Measurements from ENCODE around the gene DNAJC5. TPM values are rescaled to one million over a fixed set of nuclear protein-coding genes. Genes with fewer than 3 reads are reported as not detected.

DNAJC5 gene
- total and polyA plus RNA-seq, 2 of the 8 experiments (the other 6 are each of a cell fraction or from before 2014, with no cell fraction given), result 19.2 to 31.2 TPM

GRCh38 chr20:63859166-63859699 is 35.7 kb upstream of the DNAJC5 start:
- Histone ChIP-seq H3K4me1 (replicated peaks in 1 of 4; ENCODE audit: control insufficient read depth in 3 of 4, insufficient read depth in 4 of 4, low read length in 3 of 4) (peaks cover 7 to 45% (median 41%) of the 10 kb centered on the region in 4 experiments), H3K56ac (replicated peaks; ENCODE audit: insufficient read length, low read depth, low read length) (no peak overlapping the region), H2BK15ac (ENCODE audit: low read length) (peak overlapping the region; percentile 92; the same call in 1 of the 2 replicates), H2BK12ac (ENCODE audit: low read depth, low read length) (peak overlapping the region; percentile 84; the same call in 1 of the 2 replicates), H3K36me3 (ENCODE audit: control insufficient read depth in 2 of 4, insufficient read depth in 4 of 4, low read length in 3 of 4) (peaks cover 0 to 17% (median 0%) of the 10 kb centered on the region in 4 experiments; a peak in 1 of 8 replicates), H3K79me2 (ENCODE audit: control insufficient read depth in 1 of 2, insufficient read depth in 2 of 2, low read length in 2 of 2) (peaks cover 0 to 6% of the 10 kb centered on the region in 2 experiments; a peak in 1 of 4 replicates), H3K18ac (ENCODE audit: extremely low read depth, low read length) (peak overlapping the region; percentile 3; the same call in 1 of the 2 replicates), H3K4me3 (ENCODE audit: extremely low read depth in 1 of 4, insufficient read depth in 2 of 4, low read depth in 3 of 4, low read length in 4 of 4) (no peak overlapping the region), H3K4ac (replicated peaks; ENCODE audit: insufficient read length, low read depth, low read length) (peak overlapping the region; percentile 57), H3K9me3 (ENCODE audit: insufficient read depth in 2 of 2, low read depth in 1 of 2, low read length in 1 of 2) (no peaks in the 10 kb centered on the region), H4K20me1 (replicated peaks in 1 of 2; ENCODE audit: control insufficient read depth in 1 of 2, insufficient read depth in 2 of 2, low read length in 2 of 2) (peaks cover 0 to 4% of the 10 kb centered on the region in 2 experiments), H3K27ac (ENCODE audit: low read depth, low read length) (no peak overlapping the region; the same call in 1 of the 2 replicates), H2BK20ac (ENCODE audit: low read length) (0 out of 2 replicates have a peak overlapping the region, but pooled peaks have one; percentile 82), H2BK120ac (replicated peaks; ENCODE audit: low read depth, low read length) (no peak overlapping the region), H3K23me2 (ENCODE audit: low read depth, low read length) (peaks cover 8% of the 10 kb centered on the region; the same call in 1 of the 2 replicates), H3K14ac (ENCODE audit: insufficient read length) (no peak overlapping the region), H4K8ac (ENCODE audit: extremely low read depth, insufficient read depth, low read length) (no peak overlapping the region), H2AFZ (ENCODE audit: low read length) (no peak overlapping the region), H3K4me2 (ENCODE audit: insufficient read depth in 1 of 2, low read depth in 2 of 2, low read length in 2 of 2) (peak overlapping the region; percentile 31 to 52; a peak in 2 of 4 replicates), H4K91ac (replicated peaks; ENCODE audit: insufficient read length, low read length) (peak overlapping the region; percentile 62), H3K9ac (replicated peaks in 1 of 4; ENCODE audit: extremely low read depth in 1 of 4, low read depth in 3 of 4, low read length in 3 of 4) (no peak overlapping the region), H3K23ac (ENCODE audit: insufficient read length) (no peak overlapping the region), H3K27me3 (replicated peaks in 1 of 4; ENCODE audit: control insufficient read depth in 3 of 4, extremely low read depth in 1 of 4, insufficient read depth in 3 of 4, low read length in 3 of 4) (no peaks in the 10 kb centered on the region), H4K5ac (ENCODE audit: insufficient read length, low read depth, low read length) (no peak overlapping the region), H2BK5ac (ENCODE audit: low read depth, low read length) (peak overlapping the region; percentile 91), H2AK5ac (ENCODE audit: low read depth, low read length) (peak overlapping the region; percentile 76; the same call in 1 of the 2 replicates), H3K79me1 (ENCODE audit: low read depth, low read length) (peaks cover 6% of the 10 kb centered on the region; the same call in 1 of the 2 replicates)
- FAIRE-seq, result no peak
- WGBS, 2 experiments (ENCODE audit: extremely low coverage in 1 of 2, insufficient coverage in 1 of 2, insufficient read length in 1 of 2, insufficient replicate concordance in 2 of 2, low coverage in 1 of 2, low lambda C conversion rate in 2 of 2, missing lambda C conversion rate in 1 of 2), result 67% methylated on average over 7 of the region's 7 CpGs; no CpG with 5 or more reads in 1 of the 2 experiments
- ChIA-PET CTCF (ENCODE audit: partially characterized antibody) (interaction anchor here (0.9 to 3.6 kb wide), 16 partner anchors 10 to 321 kb away, joined by 3 to 18 read pairs (median 5); no protein-coding TSS in a partner anchor), POLR2A (ENCODE audit: partially characterized antibody) (interaction anchor here (0.6 to 1.3 kb wide), 7 partner anchors 13 to 201 kb away, joined by 3 to 5 read pairs (median 3); partner anchors contain the start of genes LIME1 and RTEL1)
- no peak for DNase-seq (ENCODE audit: low read depth in 1 of 2, low spot score in 2 of 2)
- TF ChIP-seq BACH1 (IDR thresholded peaks at IDR 0.05; ENCODE audit: low read length), result no peak
- no peak for TF ChIP-seq CTBP2 (IDR thresholded peaks at IDR 0.05; ENCODE audit: borderline replicate concordance, insufficient read depth, insufficient read length, low read length)
- TF ChIP-seq CTCF (IDR thresholded peaks at IDR 0.05; ENCODE audit: control extremely low read depth in 1 of 3, insufficient read depth in 1 of 3, low read depth in 1 of 3, low read length in 3 of 3), result no peak
- TF ChIP-seq RBBP5 (IDR thresholded peaks at IDR 0.05; ENCODE audit: borderline replicate concordance, low read depth, low read length), result no peak
- no peak for TF ChIP-seq ATF3 (IDR thresholded peaks at IDR 0.05; ENCODE audit: insufficient read depth, low read depth, low read length)
- TF ChIP-seq BCL11A (IDR thresholded peaks at IDR 0.05; ENCODE audit: low read depth in 2 of 2, low read length in 2 of 2), result no peak
- TF ChIP-seq HDAC2 (IDR thresholded peaks at IDR 0.05; ENCODE audit: borderline replicate concordance in 1 of 2, low read depth in 2 of 2, low read length in 2 of 2), result no peak

Measured in H1 (cell line).